ENCODE data around the gene P3H2. TPM values are rescaled to one million over a fixed set of nuclear protein-coding genes. Genes with fewer than 3 reads are reported as not detected.

P3H2 gene
- total and polyA plus RNA-seq, 9 of the 15 experiments (the other 6 are each of a cell fraction or from before 2014, with no cell fraction given), result 0.04 to 0.26 (median 0.22) TPM; not detected in 6

DNA sequence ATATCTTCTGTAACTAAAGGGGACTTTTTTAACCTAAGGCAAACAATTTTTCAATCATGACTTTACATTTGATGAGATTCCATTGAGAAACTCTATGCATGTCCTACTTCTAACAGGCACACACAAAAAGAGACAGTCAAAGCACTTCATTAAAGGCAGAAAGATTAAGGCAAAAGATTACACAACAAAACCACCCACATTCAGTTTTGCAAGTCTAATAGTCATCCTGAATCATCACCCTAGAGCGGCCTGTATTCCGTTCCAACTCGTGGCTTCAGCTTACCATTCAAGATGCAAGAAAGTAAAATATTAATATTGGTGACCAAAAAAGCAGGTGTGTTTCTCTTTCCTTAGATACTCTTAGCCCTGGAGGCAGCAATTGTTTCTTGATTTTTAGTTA lies 205.9 kb downstream of the P3H2 start:
- TF ChIP-seq RNF2 (IDR thresholded peaks at IDR 0.05), result no peak
- TF ChIP-seq, protein P1, sequence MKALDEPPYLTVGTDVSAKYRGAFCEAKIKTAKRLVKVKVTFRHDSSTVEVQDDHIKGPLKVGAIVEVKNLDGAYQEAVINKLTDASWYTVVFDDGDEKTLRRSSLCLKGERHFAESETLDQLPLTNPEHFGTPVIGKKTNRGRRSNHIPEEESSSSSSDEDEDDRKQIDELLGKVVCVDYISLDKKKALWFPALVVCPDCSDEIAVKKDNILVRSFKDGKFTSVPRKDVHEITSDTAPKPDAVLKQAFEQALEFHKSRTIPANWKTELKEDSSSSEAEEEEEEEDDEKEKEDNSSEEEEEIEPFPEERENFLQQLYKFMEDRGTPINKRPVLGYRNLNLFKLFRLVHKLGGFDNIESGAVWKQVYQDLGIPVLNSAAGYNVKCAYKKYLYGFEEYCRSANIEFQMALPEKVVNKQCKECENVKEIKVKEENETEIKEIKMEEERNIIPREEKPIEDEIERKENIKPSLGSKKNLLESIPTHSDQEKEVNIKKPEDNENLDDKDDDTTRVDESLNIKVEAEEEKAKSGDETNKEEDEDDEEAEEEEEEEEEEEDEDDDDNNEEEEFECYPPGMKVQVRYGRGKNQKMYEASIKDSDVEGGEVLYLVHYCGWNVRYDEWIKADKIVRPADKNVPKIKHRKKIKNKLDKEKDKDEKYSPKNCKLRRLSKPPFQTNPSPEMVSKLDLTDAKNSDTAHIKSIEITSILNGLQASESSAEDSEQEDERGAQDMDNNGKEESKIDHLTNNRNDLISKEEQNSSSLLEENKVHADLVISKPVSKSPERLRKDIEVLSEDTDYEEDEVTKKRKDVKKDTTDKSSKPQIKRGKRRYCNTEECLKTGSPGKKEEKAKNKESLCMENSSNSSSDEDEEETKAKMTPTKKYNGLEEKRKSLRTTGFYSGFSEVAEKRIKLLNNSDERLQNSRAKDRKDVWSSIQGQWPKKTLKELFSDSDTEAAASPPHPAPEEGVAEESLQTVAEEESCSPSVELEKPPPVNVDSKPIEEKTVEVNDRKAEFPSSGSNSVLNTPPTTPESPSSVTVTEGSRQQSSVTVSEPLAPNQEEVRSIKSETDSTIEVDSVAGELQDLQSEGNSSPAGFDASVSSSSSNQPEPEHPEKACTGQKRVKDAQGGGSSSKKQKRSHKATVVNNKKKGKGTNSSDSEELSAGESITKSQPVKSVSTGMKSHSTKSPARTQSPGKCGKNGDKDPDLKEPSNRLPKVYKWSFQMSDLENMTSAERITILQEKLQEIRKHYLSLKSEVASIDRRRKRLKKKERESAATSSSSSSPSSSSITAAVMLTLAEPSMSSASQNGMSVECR (CRISPR knock-in tag; IDR thresholded peaks at IDR 0.05), result no peak
- TF ChIP-seq ZNF830 (CRISPR knock-in tag; IDR thresholded peaks at IDR 0.05), result no peak
- TF ChIP-seq FOXM1 (IDR thresholded peaks at IDR 0.05; ENCODE audit: low read depth), result no peak
- TF ChIP-seq FOXM1 (CRISPR knock-in tag; IDR thresholded peaks at IDR 0.05; ENCODE audit: low read depth), result no peak
- WGBS (ENCODE audit: insufficient coverage, low coverage, missing lambda C conversion rate), result 0% methylated on average over 3 of the region's 3 CpGs
- ChIA-PET CTCF (ENCODE audit: low intra/inter-chr PET ratio) (no interaction called here), POLR2A (no interaction called here)
- Histone ChIP-seq H3K4me3 (no peak overlapping the region), H2AFZ (ENCODE audit: low read depth, low read length) (no peak overlapping the region), H3K36me3 (ENCODE audit: control insufficient read depth, insufficient read depth, low read length) (no peaks in the 10 kb centered on the region), H3K9me1 (ENCODE audit: control insufficient read depth, insufficient read depth, low read length) (no peaks in the 10 kb centered on the region), H3K9ac (ENCODE audit: insufficient read depth in 1 of 2, low read depth in 2 of 2, low read length in 2 of 2) (no peak overlapping the region), H4K20me1 (replicated peaks; ENCODE audit: control insufficient read depth, insufficient read depth, low read length) (no peaks in the 10 kb centered on the region), H3K79me2 (ENCODE audit: control insufficient read depth, insufficient read depth, low read length) (no peaks in the 10 kb centered on the region), H3K27me3 (ENCODE audit: control insufficient read depth in 2 of 2, insufficient read depth in 2 of 2, low read length in 2 of 2) (no peaks in the 10 kb centered on the region), H3K4me1 (replicated peaks in 1 of 2; ENCODE audit: control insufficient read depth in 2 of 2, insufficient read depth in 2 of 2, low read length in 2 of 2) (no peaks in the 10 kb centered on the region), H3K9me3 (replicated peaks; ENCODE audit: control insufficient read depth, insufficient read depth, low read depth, low read length) (no peaks in the 10 kb centered on the region), H3K4me2 (ENCODE audit: insufficient read depth, low read length) (no peak overlapping the region), H3K27ac (ENCODE audit: extremely low read depth, low read depth, low read length) (no peak overlapping the region)
- DNase-seq (ENCODE audit: extremely low read depth in 1 of 4, low spot score in 3 of 4), result no peak
- intact Hi-C loops (cut with micrococcal nuclease) (no loop called here), in situ Hi-C loops (cut with MboI) (no loop called here)
- no peak for ATAC-seq
- BruUV-seq (replicated peaks), result no TSS peak
- no peak for FAIRE-seq
